Mesenchymal stem cell (in vitro differentiated cells and primary cell): ENCODE data around the gene CSNK1D.

Source experiments
- DNase-seq: peaks from one replicate; pipeline ENCODE4 v3.0.0-alpha.2; 2013
- H2AFZ ChIP-seq: one replicate; pipeline ENCODE4 v1.6.1; 2013; ENCODE audit warnings: low read depth, mild to moderate bottlenecking, control low read depth, inconsistent platforms, low read length, moderate library complexity
- H2AK5ac ChIP-seq: 2 replicates; pipeline ENCODE4 v1.6.1; 2013; ENCODE audit warnings: low read length, moderate library complexity, mild to moderate bottlenecking, inconsistent platforms; ENCODE audit not compliant: severe bottlenecking
- H2BK120ac ChIP-seq: one replicate; pipeline ENCODE4 v1.6.1; 2013; ENCODE audit warnings: low read depth, mild to moderate bottlenecking, inconsistent platforms, low read length, moderate library complexity
- H2BK12ac ChIP-seq, 2 experiments: one replicate each; pipeline ENCODE4 v1.6.1; 2013; ENCODE audit warnings: inconsistent platforms in 2 of 2, low read length in 2 of 2, mild to moderate bottlenecking in 2 of 2, moderate library complexity in 2 of 2, control low read depth in 1 of 2
- H2BK15ac ChIP-seq: one replicate; pipeline ENCODE4 v1.6.1; 2013; ENCODE audit warnings: mild to moderate bottlenecking, low read depth, inconsistent platforms; ENCODE audit not compliant: poor library complexity, severe bottlenecking
- H2BK5ac ChIP-seq: 2 replicates; pipeline ENCODE4 v1.6.1; 2013; ENCODE audit warnings: low read depth, mild to moderate bottlenecking, low read length, control low read depth, inconsistent platforms; ENCODE audit not compliant: poor library complexity, severe bottlenecking
- H3K14ac ChIP-seq, 2 experiments: one replicate each; pipeline ENCODE4 v1.6.1; 2013; ENCODE audit warnings: inconsistent platforms in 2 of 2, low read length in 2 of 2, control low read depth in 1 of 2, mild to moderate bottlenecking in 1 of 2, moderate library complexity in 1 of 2
- H3K18ac ChIP-seq, 2 experiments: one replicate each; pipeline ENCODE4 v1.6.1; 2013; ENCODE audit warnings: inconsistent platforms in 2 of 2, low read length in 2 of 2, control low read depth in 1 of 2, low read depth in 1 of 2, mild to moderate bottlenecking in 1 of 2
- H3K23ac ChIP-seq, 2 experiments: one replicate each; pipeline ENCODE4 v1.6.1; 2013; ENCODE audit warnings: inconsistent platforms in 2 of 2, low read length in 2 of 2, mild to moderate bottlenecking in 2 of 2, moderate library complexity in 2 of 2, control low read depth in 1 of 2
- H3K27ac ChIP-seq: 2 replicates; pipeline ENCODE4 v1.5.1; 2013; ENCODE audit warnings: mild to moderate bottlenecking, moderate library complexity, low read length, control low read depth, inconsistent platforms; ENCODE audit not compliant: poor library complexity, severe bottlenecking
- H3K27me3 ChIP-seq, 2 experiments: 2 replicates each; pipeline versions ENCODE4 v1.6.1 to v1.7.0; 2013; ENCODE audit warnings: low read length in 2 of 2, mild to moderate bottlenecking in 2 of 2, moderate library complexity in 2 of 2, control low read depth in 1 of 2, inconsistent platforms in 1 of 2; ENCODE audit not compliant: control insufficient read depth in 1 of 2, insufficient read depth in 1 of 2
- H3K36me3 ChIP-seq, 2 experiments: 2 replicates each; pipeline versions ENCODE4 v1.6.1 to v1.7.0; 2013; ENCODE audit warnings: low read length in 2 of 2, control low read depth in 1 of 2, inconsistent platforms in 1 of 2, low read depth in 1 of 2, mild to moderate bottlenecking in 1 of 2; ENCODE audit not compliant: insufficient read depth in 2 of 2, control insufficient read depth in 1 of 2
- H3K4ac ChIP-seq, 2 experiments: one replicate each; pipeline ENCODE4 v1.6.1; 2013; ENCODE audit warnings: inconsistent platforms in 2 of 2, low read length in 2 of 2, mild to moderate bottlenecking in 2 of 2, moderate library complexity in 2 of 2, control low read depth in 1 of 2, low read depth in 1 of 2
- H3K4me1 ChIP-seq: 2 replicates; pipeline ENCODE4 v1.6.1; 2013; ENCODE audit warnings: low read depth, low read length, control low read depth; ENCODE audit not compliant: control insufficient read depth, insufficient read depth
- H3K4me2 ChIP-seq: 2 replicates; pipeline ENCODE4 v1.6.1; 2013; ENCODE audit warnings: low read length, mild to moderate bottlenecking, inconsistent platforms; ENCODE audit not compliant: poor library complexity, severe bottlenecking
- H3K4me3 ChIP-seq, 2 experiments: 2 replicates each; pipeline versions ENCODE4 v1.5.1 to v1.7.0; 2013; ENCODE audit warnings: low read length in 2 of 2, mild to moderate bottlenecking in 2 of 2, control low read depth in 1 of 2, low read depth in 1 of 2; ENCODE audit not compliant: insufficient read depth in 1 of 2
- H3K79me1 ChIP-seq: replicated peaks from 2 replicates; pipeline ENCODE4 v1.6.1; 2013; ENCODE audit warnings: mild to moderate bottlenecking, control low read depth, low read length, inconsistent platforms; ENCODE audit not compliant: poor library complexity, severe bottlenecking
- H3K9ac ChIP-seq: 2 replicates; pipeline ENCODE4 v1.7.0; 2013; ENCODE audit warnings: mild to moderate bottlenecking, low read length, moderate library complexity
- H3K9me3 ChIP-seq: 2 replicates; pipeline ENCODE4 v1.7.0; 2013; ENCODE audit warnings: mild to moderate bottlenecking, low read length; ENCODE audit not compliant: control insufficient read depth
- H4K8ac ChIP-seq: one replicate; pipeline ENCODE4 v1.6.1; 2013; ENCODE audit warnings: inconsistent platforms, mild to moderate bottlenecking, low read length, moderate library complexity
- H4K91ac ChIP-seq: one replicate; pipeline ENCODE4 v1.6.1; 2013; ENCODE audit warnings: mild to moderate bottlenecking, low read length, inconsistent platforms
- WGBS: methylation state at CpG from one replicate; pipeline ENCODE4 v1.1.7; 2013; ENCODE audit warnings: mixed read lengths; 5-methylcytosine and 5-hydroxymethylcytosine counted together

Gene CSNK1D

GRCh38 chr17:82247856-82248671, 25.4 kb downstream of the CSNK1D start:
- Histone ChIP-seq H2AK5ac (no peak overlapping the region), H3K9ac (no peak overlapping the region), H3K23ac (no peak overlapping the region), H4K91ac (no peak overlapping the region), H4K8ac (no peak overlapping the region), H3K4me3 (no peak overlapping the region), H3K27me3 (no peaks in the 10 kb centered on the region), H3K4ac (no peak overlapping the region), H3K27ac (no peak overlapping the region), H3K14ac (no peak overlapping the region), H3K79me1 (peaks cover 5% of the 10 kb centered on the region), H2BK12ac (no peak overlapping the region), H3K4me2 (no peak overlapping the region), H2BK5ac (no peak overlapping the region), H2BK15ac (no peak overlapping the region), H3K36me3 (peaks cover 96 to 99% of the 10 kb centered on the region in 2 experiments), H3K18ac (no peak overlapping the region), H2BK120ac (no peak overlapping the region), H3K4me1 (peaks cover 30% of the 10 kb centered on the region), H3K9me3 (no peaks in the 10 kb centered on the region), H2AFZ (no peak overlapping the region)
- DNase-seq = no peak
- 95% methylated on average over 26 of the region's 28 CpGs for WGBS

GRCh38 chr17:82247182-82247823, 26.2 kb downstream of the CSNK1D start:
- Histone ChIP-seq H2BK12ac (no peak overlapping the region), H4K91ac (no peak overlapping the region), H2BK5ac (no peak overlapping the region), H3K4ac (no peak overlapping the region), H3K4me2 (no peak overlapping the region), H2AFZ (no peak overlapping the region), H4K8ac (no peak overlapping the region), H3K9ac (peak overlapping the region; percentile 45), H2BK120ac (no peak overlapping the region), H3K23ac (no peak overlapping the region), H3K79me1 (peaks cover 5% of the 10 kb centered on the region), H3K27me3 (no peaks in the 10 kb centered on the region), H3K9me3 (no peaks in the 10 kb centered on the region), H3K36me3 (peaks cover 95 to 99% of the 10 kb centered on the region in 2 experiments), H2BK15ac (no peak overlapping the region), H3K14ac (no peak overlapping the region), H3K27ac (peak overlapping the region; percentile 69), H3K4me1 (peaks cover 35% of the 10 kb centered on the region), H3K4me3 (no peak overlapping the region), H3K18ac (no peak overlapping the region), H2AK5ac (no peak overlapping the region)
- WGBS = 89% methylated on average over 17 of the region's 22 CpGs
- DNase-seq = no peak

- Histone ChIP-seq H3K23ac (no peak overlapping the region), H3K4me1 (peaks cover 42% of the 10 kb centered on the region), H3K18ac (no peak overlapping the region), H2BK12ac (no peak overlapping the region), H3K36me3 (peaks cover 88 to 98% of the 10 kb centered on the region in 2 experiments), H4K8ac (no peak overlapping the region), H3K9me3 (no peaks in the 10 kb centered on the region), H2BK15ac (no peak overlapping the region), H3K9ac (peak overlapping the region; percentile 45), H3K27me3 (no peaks in the 10 kb centered on the region), H4K91ac (no peak overlapping the region), H3K4me3 (no peak overlapping the region), H3K14ac (no peak overlapping the region), H3K79me1 (peaks cover 5% of the 10 kb centered on the region), H2AFZ (no peak overlapping the region), H3K4me2 (no peak overlapping the region), H2AK5ac (peak overlapping the region; percentile 16), H3K4ac (no peak overlapping the region), H2BK120ac (no peak overlapping the region), H3K27ac (peak overlapping the region; percentile 69), H2BK5ac (no peak overlapping the region)
- DNase-seq = peak; percentile 54
- 79% methylated on average over 27 of the region's 27 CpGs for WGBS
Observed at GRCh38 chr17:82246365-82247181, 26.9 kb downstream of the CSNK1D start.

- Histone ChIP-seq H2BK5ac (no peak overlapping the region), H3K18ac (no peak overlapping the region), H2BK120ac (no peak overlapping the region), H4K8ac (no peak overlapping the region), H3K9me3 (no peaks in the 10 kb centered on the region), H3K4me2 (no peak overlapping the region), H3K79me1 (peaks cover 4% of the 10 kb centered on the region), H2BK12ac (no peak overlapping the region), H2BK15ac (no peak overlapping the region), H2AK5ac (peak overlapping the region; percentile 16), H3K27ac (peak overlapping the region; percentile 56), H2AFZ (no peak overlapping the region), H3K4me3 (no peak overlapping the region), H3K14ac (no peak overlapping the region), H4K91ac (no peak overlapping the region), H3K4me1 (peaks cover 48% of the 10 kb centered on the region), H3K23ac (no peak overlapping the region), H3K4ac (no peak overlapping the region), H3K27me3 (no peaks in the 10 kb centered on the region), H3K9ac (peak overlapping the region; percentile 45), H3K36me3 (peaks cover 82 to 98% of the 10 kb centered on the region in 2 experiments)
- 96% methylated on average over 5 of the region's 5 CpGs for WGBS
- no peak for DNase-seq
Observed at GRCh38 chr17:82246040-82246364, 27.5 kb downstream of the CSNK1D start.
